ENCODE results near the gene PLEKHG3.

DNA sequence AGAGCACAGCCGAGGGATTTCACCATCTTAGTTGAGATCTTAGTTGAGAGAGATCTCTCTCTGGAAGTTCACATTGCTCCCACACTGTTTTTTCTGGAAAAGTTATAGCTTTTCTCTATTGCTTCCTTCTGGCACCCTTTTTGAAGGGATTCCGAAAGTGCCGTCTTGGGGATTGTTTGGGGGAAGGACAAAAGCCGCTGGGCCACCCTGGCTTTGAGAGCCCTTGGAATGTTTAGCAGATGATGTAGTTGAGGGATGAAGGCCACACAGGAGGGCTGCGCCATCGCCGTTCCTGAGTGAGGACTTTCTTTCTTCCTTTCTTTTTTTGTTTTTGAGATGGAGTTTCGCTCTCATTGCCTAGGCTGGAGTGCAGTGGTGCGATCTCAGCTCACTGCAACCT is 17.7 kb downstream of the PLEKHG3 start:
- TF ChIP-seq, protein P1, sequence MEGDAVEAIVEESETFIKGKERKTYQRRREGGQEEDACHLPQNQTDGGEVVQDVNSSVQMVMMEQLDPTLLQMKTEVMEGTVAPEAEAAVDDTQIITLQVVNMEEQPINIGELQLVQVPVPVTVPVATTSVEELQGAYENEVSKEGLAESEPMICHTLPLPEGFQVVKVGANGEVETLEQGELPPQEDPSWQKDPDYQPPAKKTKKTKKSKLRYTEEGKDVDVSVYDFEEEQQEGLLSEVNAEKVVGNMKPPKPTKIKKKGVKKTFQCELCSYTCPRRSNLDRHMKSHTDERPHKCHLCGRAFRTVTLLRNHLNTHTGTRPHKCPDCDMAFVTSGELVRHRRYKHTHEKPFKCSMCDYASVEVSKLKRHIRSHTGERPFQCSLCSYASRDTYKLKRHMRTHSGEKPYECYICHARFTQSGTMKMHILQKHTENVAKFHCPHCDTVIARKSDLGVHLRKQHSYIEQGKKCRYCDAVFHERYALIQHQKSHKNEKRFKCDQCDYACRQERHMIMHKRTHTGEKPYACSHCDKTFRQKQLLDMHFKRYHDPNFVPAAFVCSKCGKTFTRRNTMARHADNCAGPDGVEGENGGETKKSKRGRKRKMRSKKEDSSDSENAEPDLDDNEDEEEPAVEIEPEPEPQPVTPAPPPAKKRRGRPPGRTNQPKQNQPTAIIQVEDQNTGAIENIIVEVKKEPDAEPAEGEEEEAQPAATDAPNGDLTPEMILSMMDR (conservative IDR thresholded peaks at IDR 0.05; ENCODE audit: low read length) = no peak
- TF ChIP-seq EZH2phosphoT487 (IDR thresholded peaks at IDR 0.05; ENCODE audit: borderline replicate concordance) = no peak

Data from Loucy (cell line).